ENCODE measurements around the gene OR13H1.

- TF ChIP-seq GABPA (IDR thresholded peaks at IDR 0.05; ENCODE audit: low read depth) (no peak), POLR2AphosphoS5 (IDR thresholded peaks at IDR 0.05; ENCODE audit: low read depth, low read length) (no peak), REST (IDR thresholded peaks at IDR 0.05; ENCODE audit: low read depth, low read length) (no peak)
- TF ChIP-seq, protein P1, sequence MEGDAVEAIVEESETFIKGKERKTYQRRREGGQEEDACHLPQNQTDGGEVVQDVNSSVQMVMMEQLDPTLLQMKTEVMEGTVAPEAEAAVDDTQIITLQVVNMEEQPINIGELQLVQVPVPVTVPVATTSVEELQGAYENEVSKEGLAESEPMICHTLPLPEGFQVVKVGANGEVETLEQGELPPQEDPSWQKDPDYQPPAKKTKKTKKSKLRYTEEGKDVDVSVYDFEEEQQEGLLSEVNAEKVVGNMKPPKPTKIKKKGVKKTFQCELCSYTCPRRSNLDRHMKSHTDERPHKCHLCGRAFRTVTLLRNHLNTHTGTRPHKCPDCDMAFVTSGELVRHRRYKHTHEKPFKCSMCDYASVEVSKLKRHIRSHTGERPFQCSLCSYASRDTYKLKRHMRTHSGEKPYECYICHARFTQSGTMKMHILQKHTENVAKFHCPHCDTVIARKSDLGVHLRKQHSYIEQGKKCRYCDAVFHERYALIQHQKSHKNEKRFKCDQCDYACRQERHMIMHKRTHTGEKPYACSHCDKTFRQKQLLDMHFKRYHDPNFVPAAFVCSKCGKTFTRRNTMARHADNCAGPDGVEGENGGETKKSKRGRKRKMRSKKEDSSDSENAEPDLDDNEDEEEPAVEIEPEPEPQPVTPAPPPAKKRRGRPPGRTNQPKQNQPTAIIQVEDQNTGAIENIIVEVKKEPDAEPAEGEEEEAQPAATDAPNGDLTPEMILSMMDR (IDR thresholded peaks at IDR 0.05), result no peak
- TF ChIP-seq, protein P2, sequence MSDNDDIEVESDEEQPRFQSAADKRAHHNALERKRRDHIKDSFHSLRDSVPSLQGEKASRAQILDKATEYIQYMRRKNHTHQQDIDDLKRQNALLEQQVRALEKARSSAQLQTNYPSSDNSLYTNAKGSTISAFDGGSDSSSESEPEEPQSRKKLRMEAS (IDR thresholded peaks at IDR 0.05; ENCODE audit: low read depth), result no peak
These were observed 14.7 kb downstream of the OR13H1 start for GRCh38 chrX:131558562-131558961.

All from SK-N-SH (cell line).